Endothelial cell of umbilical vein (primary cell): ENCODE results near the gene TMEM107. TPM values are rescaled to one million over a fixed set of nuclear protein-coding genes. Genes with fewer than 3 reads are reported as not detected.

Source experiments
- BruUV-seq: library from RNA; stranded (reverse); fragments of 400-500 nt; replicated peaks from 2 replicates; lab custom pipeline; 2021; lab: Mats Ljungman, UMichigan
- CTCF ChIA-PET: fragments of 300-600, 350-600 bp; sonication (Branson Sonifier 250); formaldehyde crosslinking; loops from one replicate; lab custom pipeline; 2021; ENCODE audit warnings: antibody characterized with exemption, inconsistent platforms; lab: Charles Lee
- POLR2A ChIA-PET: fragments of 300-600, 350-600 bp; sonication (Branson Sonifier 250); formaldehyde crosslinking; loops from one replicate; lab custom pipeline; 2021; ENCODE audit warnings: antibody characterized with exemption, inconsistent platforms; lab: Charles Lee
- DNase-seq: peaks from one replicate; pipeline ENCODE4 v3.0.0-alpha.2; 2011; ENCODE audit warnings: low read depth, low spot score
- FAIRE-seq: peaks from 2 replicates; lab custom pipeline; 2011; peaks lifted over from hg19 to GRCh38; lab: Jason Lieb, UNC
- H2AFZ ChIP-seq: 2 replicates; pipeline ENCODE4 v1.6.0; 2012; ENCODE audit warnings: low read depth, low read length, control low read depth, inconsistent platforms
- H3K27ac ChIP-seq: 2 replicates; pipeline ENCODE4 v1.5.1; 2011; ENCODE audit warnings: low read depth, mild to moderate bottlenecking, control low read depth, low read length, moderate library complexity; ENCODE audit not compliant: insufficient read depth
- H3K27me3 ChIP-seq, 2 experiments: 2 replicates each; pipeline versions ENCODE4 v1.6.0 to v1.6.1; 2011; ENCODE audit warnings: low read length in 2 of 2, mixed read lengths in 1 of 2; ENCODE audit not compliant: control insufficient read depth in 2 of 2, insufficient read depth in 2 of 2
- H3K36me3 ChIP-seq, 2 experiments: 2 replicates in 1 of 2; 3 replicates in 1 of 2; pipeline ENCODE4 v1.5.1; 2011; ENCODE audit warnings: low read length in 2 of 2, mild to moderate bottlenecking in 1 of 2, moderate library complexity in 1 of 2; ENCODE audit not compliant: control insufficient read depth in 2 of 2, insufficient read depth in 2 of 2; ENCODE audit errors: extremely low read depth in 1 of 2
- H3K4me1 ChIP-seq: 3 replicates; pipeline ENCODE4 v1.5.1; 2011; ENCODE audit warnings: mild to moderate bottlenecking, low read length; ENCODE audit not compliant: control insufficient read depth, insufficient read depth; ENCODE audit errors: extremely low read depth
- H3K4me2 ChIP-seq: 2 replicates; pipeline ENCODE4 v1.6.1; 2011; ENCODE audit warnings: low read length, control low read depth, mixed read lengths; ENCODE audit not compliant: insufficient read depth
- H3K4me3 ChIP-seq, 3 experiments: fragments of 200-600 bp in 1 of 3; sonication (generic), shearing (Covaris generic) in 1 of 3; replicated peaks in 1 of 3; 2 replicates each; pipeline ENCODE4 v1.5.1; 2011 to 2016; ENCODE audit warnings: control low read depth in 3 of 3, low read length in 3 of 3, mild to moderate bottlenecking in 2 of 3, inconsistent platforms in 1 of 3, low read depth in 1 of 3, moderate library complexity in 1 of 3; ENCODE audit not compliant: insufficient read depth in 1 of 3
- H3K79me2 ChIP-seq: 2 replicates; pipeline ENCODE4 v1.6.0; 2012; ENCODE audit warnings: low read length, inconsistent platforms; ENCODE audit not compliant: control insufficient read depth, insufficient read depth
- H3K9ac ChIP-seq: replicated peaks from 2 replicates; pipeline ENCODE3; 2011; ENCODE audit warnings: low read length, control low read depth; ENCODE audit not compliant: insufficient read depth; ENCODE audit errors: extremely low read depth
- H3K9me1 ChIP-seq: replicated peaks from 3 replicates; pipeline ENCODE4 v1.6.0; 2011; ENCODE audit warnings: mild to moderate bottlenecking, low read length; ENCODE audit not compliant: control insufficient read depth, insufficient read depth; ENCODE audit errors: extremely low read depth
- H3K9me3 ChIP-seq: replicated peaks from 2 replicates; pipeline ENCODE4 v1.5.1; 2012; ENCODE audit warnings: low read length, inconsistent platforms; ENCODE audit not compliant: control insufficient read depth, insufficient read depth
- H4K20me1 ChIP-seq: replicated peaks from 2 replicates; pipeline ENCODE3; 2011; ENCODE audit warnings: mild to moderate bottlenecking, low read length; ENCODE audit not compliant: control insufficient read depth, insufficient read depth; ENCODE audit errors: extremely low read depth
- CTCF ChIP-seq, 2 donors: IDR thresholded peaks; 1 replicate in 1 of 2; 2 replicates in 1 of 2; pipeline ENCODE4 v1.5.1; 2011; ENCODE audit warnings: low read length in 2 of 2, mild to moderate bottlenecking in 2 of 2, moderate library complexity in 2 of 2, control low read depth in 1 of 2, inconsistent platforms in 1 of 2, low read depth in 1 of 2; ENCODE audit not compliant: insufficient read depth in 1 of 2; ENCODE audit errors: extremely low read depth in 1 of 2
- EZH2 ChIP-seq: IDR thresholded peaks from 2 replicates; pipeline ENCODE4 v1.6.1; 2012; ENCODE audit warnings: borderline replicate concordance, low read depth, mild to moderate bottlenecking, moderate library complexity, low read length, inconsistent platforms; ENCODE audit not compliant: severe bottlenecking
- GATA2 ChIP-seq: IDR thresholded peaks from 2 replicates; pipeline ENCODE4 v1.7.0; 2011; ENCODE audit warnings: low read depth, mild to moderate bottlenecking, moderate library complexity, mixed read lengths, low read length; ENCODE audit not compliant: insufficient read length, insufficient read depth
- JUN ChIP-seq: IDR thresholded peaks from 2 replicates; pipeline ENCODE4 v1.6.1; 2011; ENCODE audit warnings: borderline replicate concordance, low read depth; ENCODE audit not compliant: insufficient read length, insufficient read depth
- POLR2A ChIP-seq: IDR thresholded peaks from 2 replicates; pipeline ENCODE4 v1.6.1; 2012; ENCODE audit warnings: low read depth, mild to moderate bottlenecking, control low read depth, low read length
- POLR2AphosphoS5 ChIP-seq: IDR thresholded peaks from 2 replicates; pipeline ENCODE4 v1.6.1; 2012; ENCODE audit warnings: low read depth, mild to moderate bottlenecking, control low read depth, low read length, moderate library complexity; ENCODE audit not compliant: insufficient read depth
- dilution Hi-C: fragments of 300-500 bp; cut with MboI; formaldehyde crosslinking; loops from one replicate; pipeline ENCODE4 v1.15.0; 2019; ENCODE audit warnings: low sequenced_read_pairs; ENCODE audit not compliant: extremely low pct_ligation_motif_present
- intact Hi-C: fragments of 100-400 bp; cut with micrococcal nuclease; formaldehyde crosslinking; loops from one replicate; pipeline ENCODE4 v1.10.0; 2022
- microRNA counts: library from miRNA; unstranded; fragments of <30 nt; microRNA quantifications from one replicate; lab custom pipeline; 2016
- microRNA-seq: library from miRNA; unstranded; fragments of <30 nt; microRNA quantifications from one replicate; pipeline ENCODE4 v1.2.0, GENCODE V29; 2021; ENCODE audit warnings: borderline number of aligned reads, borderline replicate concordance
- polyA plus RNA-seq, 4 experiments: library from polyadenylated mRNA; depleted of rRNA in 3 of 4; stranded (reverse) in 3 of 4; unstranded in 1 of 4; fragments of >200 nt; gene quantifications; 2 replicates each; pipeline versions ENCODE4 v1.2.1 to v1.2.3, GENCODE V29; 2011 to 2012; ENCODE audit warnings: missing spikeins in 1 of 4
- total RNA-seq: library from RNA; stranded (reverse); gene quantifications from 2 replicates; pipeline ENCODE4 v1.2.3, GENCODE V29; 2021

TMEM107 gene
- total and polyA plus RNA-seq, 2 donors (not counting 3 experiments of a cell fraction or from before 2014, with no cell fraction given), result 20.4 to 31.6 TPM

DNA sequence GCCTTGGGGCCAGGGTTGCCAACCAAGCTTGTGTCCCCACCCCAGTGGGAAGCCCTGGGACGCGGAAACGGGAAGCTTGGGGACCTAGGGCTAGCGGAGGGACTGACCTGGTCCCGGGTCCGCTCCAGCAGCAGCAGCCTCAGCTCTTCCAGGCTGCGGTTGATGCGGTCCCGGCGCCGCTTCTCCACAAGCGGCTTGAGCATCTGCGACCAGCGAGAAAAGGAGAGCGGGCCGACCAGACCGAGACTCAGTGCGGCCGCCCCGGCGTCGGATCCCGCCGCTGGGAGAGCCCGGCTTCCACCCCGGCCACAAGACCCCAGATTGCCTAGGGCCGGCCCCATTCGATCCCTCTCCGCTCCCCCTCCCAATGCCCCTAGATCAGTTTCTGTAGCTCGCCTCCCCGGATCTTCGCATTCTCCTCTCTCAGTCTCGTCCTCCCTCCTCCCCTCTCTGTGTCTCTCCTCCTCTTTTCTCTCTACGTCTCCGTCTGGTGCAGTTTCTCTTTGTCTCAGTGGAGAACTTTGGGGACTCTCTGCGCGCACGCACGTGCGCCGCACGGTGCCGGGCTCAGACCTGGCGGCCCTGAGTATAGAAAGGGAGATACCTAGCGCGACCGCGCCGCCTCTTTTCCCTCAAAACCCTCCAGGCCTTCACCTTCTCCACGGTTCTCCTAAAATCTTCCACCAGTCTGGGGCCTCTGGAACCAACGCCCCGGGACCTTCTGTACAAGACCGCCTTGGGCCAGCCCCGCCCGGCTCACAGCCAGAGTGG is 53.1 kb downstream of the TMEM107 start:
- ChIA-PET POLR2A (interaction anchor here (1.7 kb wide), 1 partner anchor 50 kb away, joined by 8 read pairs; no protein-coding TSS in a partner anchor), CTCF (interaction anchor here (0.6 to 2.8 kb wide), 7 partner anchors 15 to 178 kb away, joined by 3 to 19 read pairs (median 5); no protein-coding TSS in a partner anchor)
- intact Hi-C loops (loop anchor here (5.0 kb wide), 1 partner anchor 281 kb away; no protein-coding TSS in a partner anchor), dilution Hi-C loops (no loop called here)
- peak; percentile 19 for DNase-seq
- no peaks in the 10 kb centered on the region for H3K9me3 ChIP-seq
- no peak overlapping the region for H3K27ac ChIP-seq
- H3K79me2 ChIP-seq, result no peaks in the 10 kb centered on the region
- peak overlapping the region; percentile 40 for H3K9ac ChIP-seq
- no peak for TF ChIP-seq GATA2
- TF ChIP-seq POLR2A, result no peak
- peak; percentile 87 for TF ChIP-seq EZH2
- TF ChIP-seq CTCF (IDR thresholded peaks at IDR 0.05; ENCODE audit: extremely low read depth in 1 of 2, insufficient read depth in 1 of 2, low read depth in 1 of 2, low read length in 2 of 2), result no peak
- TF ChIP-seq JUN, result no peak
- no peak for TF ChIP-seq POLR2AphosphoS5
- H3K4me3 ChIP-seq, result peak overlapping the region; percentile 51 to 60 (median 55)
- no peaks in the 10 kb centered on the region for H3K9me1 ChIP-seq
- FAIRE-seq, result no peak
- no TSS peak for BruUV-seq
- H3K4me2 ChIP-seq, result peak overlapping the region; percentile 77
- H3K27me3 ChIP-seq, result peaks cover 8 to 14% of the 10 kb centered on the region in 2 experiments
- peak overlapping the region; percentile 86 for H2AFZ ChIP-seq
- peaks cover 38% of the 10 kb centered on the region for H3K4me1 ChIP-seq
- no peaks in the 10 kb centered on the region for H3K36me3 ChIP-seq
- peaks cover 3% of the 10 kb centered on the region for H4K20me1 ChIP-seq

MicroRNA genes within 50 kb of the gene (microRNA counts, 767-probe panel; counts per million panel counts)
- microRNA hsa-miR-4521 (lab: Ali Mortazavi, UCI), result 723 counts per million, percentile 96 among the panel's probes with 10 or more counts

Small RNAs within 50 kb of the gene (microRNA-seq; reads per million reads assigned to microRNA genes)
- 224 reads per million, percentile 68 among the genes with 10 or more reads in this experiment for gene MIR4521
- gene MIR6883, result not detected

Other genes starting within 250 kb of the TMEM107 start
- gene KCNAB3, start 246.5 kb downstream of the TMEM107 start, total RNA-seq, result 2.4 and 4.2 TPM in 2 replicates
- gene KCNAB3, start 246.5 kb downstream of the TMEM107 start, polyA plus RNA-seq, result 1.3 and 2.1 TPM in 2 replicates
- gene TRAPPC1, start 244.4 kb downstream of the TMEM107 start, total RNA-seq, result 139 and 146 TPM in 2 replicates
- 250 and 272 TPM in 2 replicates for gene TRAPPC1, start 244.4 kb downstream of the TMEM107 start, polyA plus RNA-seq
- 45.0 and 47.2 TPM in 2 replicates for gene CNTROB, start 244.2 kb downstream of the TMEM107 start, total RNA-seq
- gene CNTROB, start 244.2 kb downstream of the TMEM107 start, polyA plus RNA-seq, result 24.9 and 27.8 TPM in 2 replicates
- gene GUCY2D, start 173.8 kb downstream of the TMEM107 start, total RNA-seq, result not detected in 2 replicates
- not detected in 2 replicates for gene GUCY2D, start 173.8 kb downstream of the TMEM107 start, polyA plus RNA-seq
- not detected in 2 replicates for gene ALOX15B, start 137.3 kb downstream of the TMEM107 start, total RNA-seq
- not detected in 2 replicates for gene ALOX15B, start 137.3 kb downstream of the TMEM107 start, polyA plus RNA-seq
- gene ALOX12B, start 88.7 kb downstream of the TMEM107 start, total RNA-seq, result not detected in 2 replicates
- not detected in 2 replicates for gene ALOX12B, start 88.7 kb downstream of the TMEM107 start, polyA plus RNA-seq
- not detected in 2 replicates for gene ALOXE3, start 57.9 kb downstream of the TMEM107 start, total RNA-seq
- 0.01 TPM in 1 of 2 replicates, not detected in the other for gene ALOXE3, start 57.9 kb downstream of the TMEM107 start, polyA plus RNA-seq
- gene HES7, start 52.3 kb downstream of the TMEM107 start, total RNA-seq, result 0.51 TPM in 1 of 2 replicates, not detected in the other
- 0.19 and 0.33 TPM in 2 replicates for gene HES7, start 52.3 kb downstream of the TMEM107 start, polyA plus RNA-seq
- gene PER1, start 24.0 kb downstream of the TMEM107 start, total RNA-seq, result 32.1 and 36.5 TPM in 2 replicates
- gene PER1, start 24.0 kb downstream of the TMEM107 start, polyA plus RNA-seq, result 12.1 and 13.6 TPM in 2 replicates
- gene VAMP2, start 13.4 kb downstream of the TMEM107 start, total RNA-seq, result 31.7 and 35.9 TPM in 2 replicates
- 28.7 and 38.0 TPM in 2 replicates for gene VAMP2, start 13.4 kb downstream of the TMEM107 start, polyA plus RNA-seq
- 8.3 and 9.0 TPM in 2 replicates for gene BORCS6, start 13.8 kb upstream of the TMEM107 start, total RNA-seq
- gene BORCS6, start 13.8 kb upstream of the TMEM107 start, polyA plus RNA-seq, result 8.0 and 9.7 TPM in 2 replicates
- gene AURKB, start 34.2 kb upstream of the TMEM107 start, total RNA-seq, result 104 and 107 TPM in 2 replicates
- gene AURKB, start 34.2 kb upstream of the TMEM107 start, polyA plus RNA-seq, result 67.8 and 69.2 TPM in 2 replicates
- 49.9 and 53.2 TPM in 2 replicates for gene CTC1, start 71.7 kb upstream of the TMEM107 start, total RNA-seq
- 36.3 and 38.3 TPM in 2 replicates for gene CTC1, start 71.7 kb upstream of the TMEM107 start, polyA plus RNA-seq
- gene PFAS, start 72.9 kb upstream of the TMEM107 start, total RNA-seq, result 84.1 and 108 TPM in 2 replicates
- 31.4 and 34.1 TPM in 2 replicates for gene PFAS, start 72.9 kb upstream of the TMEM107 start, polyA plus RNA-seq
- gene RANGRF, start 112.3 kb upstream of the TMEM107 start, total RNA-seq, result 36.5 and 36.8 TPM in 2 replicates
- gene RANGRF, start 112.3 kb upstream of the TMEM107 start, polyA plus RNA-seq, result 52.7 and 52.9 TPM in 2 replicates
- 7.7 and 9.4 TPM in 2 replicates for gene SLC25A35, start 119.0 kb upstream of the TMEM107 start, total RNA-seq
- gene SLC25A35, start 119.0 kb upstream of the TMEM107 start, polyA plus RNA-seq, result 7.6 and 8.1 TPM in 2 replicates
- gene ARHGEF15, start 133.9 kb upstream of the TMEM107 start, total RNA-seq, result 78.6 and 108 TPM in 2 replicates
- 119 and 355 TPM in 2 replicates for gene ARHGEF15, start 133.9 kb upstream of the TMEM107 start, polyA plus RNA-seq
- gene ODF4, start 163.5 kb upstream of the TMEM107 start, total RNA-seq, result not detected in 2 replicates
- not detected in 2 replicates for gene ODF4, start 163.5 kb upstream of the TMEM107 start, polyA plus RNA-seq
- 1,739 and 1,805 TPM in 2 replicates for gene RPL26, start 206.8 kb upstream of the TMEM107 start, total RNA-seq
- 1,647 and 2,229 TPM in 2 replicates for gene RPL26, start 206.8 kb upstream of the TMEM107 start, polyA plus RNA-seq
- not detected in 2 replicates for gene RNF222, start 221.4 kb upstream of the TMEM107 start, total RNA-seq
- not detected in 2 replicates for gene RNF222, start 221.4 kb upstream of the TMEM107 start, polyA plus RNA-seq